HG03558 (cell line): Measurements from ENCODE around the gene NXNL1.

Experiments
- ATAC-seq: cut with Tn5 transposase; IDR thresholded peaks from one replicate; pipeline ENCODE4 v1.9.1; 2021; ENCODE audit warnings: moderate number of reproducible peaks; ENCODE audit not compliant: unreplicated experiment; ENCODE audit errors: extremely low read depth

The NXNL1 gene

DNA sequence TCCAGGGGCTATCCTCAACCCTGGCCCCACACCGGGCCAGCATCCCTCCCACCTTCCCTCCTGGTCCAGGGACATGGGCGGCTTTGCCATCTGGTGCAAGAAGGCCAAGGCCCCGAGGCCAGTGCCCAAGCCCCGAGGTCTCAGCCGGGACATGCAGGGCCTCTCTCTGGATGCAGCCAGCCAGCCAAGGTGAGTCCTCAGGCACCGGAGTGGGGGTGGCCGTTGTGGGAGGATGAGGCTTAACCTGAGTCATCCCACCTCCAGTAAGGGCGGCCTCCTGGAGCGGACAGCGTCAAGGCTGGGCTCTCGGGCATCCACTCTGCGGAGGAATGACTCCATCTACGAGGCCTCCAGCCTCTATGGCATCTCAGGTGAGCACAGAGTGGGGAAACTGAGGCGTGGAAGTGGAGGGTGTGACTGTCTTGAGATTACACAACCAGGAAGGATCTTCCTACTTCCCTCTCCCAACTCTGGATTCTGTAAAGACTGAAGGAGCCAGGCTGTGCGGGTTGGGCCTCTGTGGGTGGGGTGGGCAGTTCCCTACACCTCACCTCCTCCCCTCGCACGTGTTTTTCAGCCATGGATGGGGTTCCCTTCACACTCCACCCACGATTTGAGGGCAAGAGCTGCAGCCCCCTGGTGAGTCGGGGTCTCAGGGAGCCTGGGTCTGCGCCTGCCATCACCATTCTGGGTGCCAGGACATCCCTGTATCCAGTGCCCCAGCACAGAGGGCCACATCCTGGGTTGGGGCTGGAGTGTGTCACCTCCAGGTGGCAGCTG lies 37.1 kb downstream of the NXNL1 start:
- no peak for ATAC-seq

GRCh38 chr19:17421942-17422341 lies 38.8 kb downstream of the NXNL1 start:
- ATAC-seq: no peak

- no peak for ATAC-seq
Measured at GRCh38 chr19:17420475-17420924, 40.2 kb downstream of the NXNL1 start.

DNA sequence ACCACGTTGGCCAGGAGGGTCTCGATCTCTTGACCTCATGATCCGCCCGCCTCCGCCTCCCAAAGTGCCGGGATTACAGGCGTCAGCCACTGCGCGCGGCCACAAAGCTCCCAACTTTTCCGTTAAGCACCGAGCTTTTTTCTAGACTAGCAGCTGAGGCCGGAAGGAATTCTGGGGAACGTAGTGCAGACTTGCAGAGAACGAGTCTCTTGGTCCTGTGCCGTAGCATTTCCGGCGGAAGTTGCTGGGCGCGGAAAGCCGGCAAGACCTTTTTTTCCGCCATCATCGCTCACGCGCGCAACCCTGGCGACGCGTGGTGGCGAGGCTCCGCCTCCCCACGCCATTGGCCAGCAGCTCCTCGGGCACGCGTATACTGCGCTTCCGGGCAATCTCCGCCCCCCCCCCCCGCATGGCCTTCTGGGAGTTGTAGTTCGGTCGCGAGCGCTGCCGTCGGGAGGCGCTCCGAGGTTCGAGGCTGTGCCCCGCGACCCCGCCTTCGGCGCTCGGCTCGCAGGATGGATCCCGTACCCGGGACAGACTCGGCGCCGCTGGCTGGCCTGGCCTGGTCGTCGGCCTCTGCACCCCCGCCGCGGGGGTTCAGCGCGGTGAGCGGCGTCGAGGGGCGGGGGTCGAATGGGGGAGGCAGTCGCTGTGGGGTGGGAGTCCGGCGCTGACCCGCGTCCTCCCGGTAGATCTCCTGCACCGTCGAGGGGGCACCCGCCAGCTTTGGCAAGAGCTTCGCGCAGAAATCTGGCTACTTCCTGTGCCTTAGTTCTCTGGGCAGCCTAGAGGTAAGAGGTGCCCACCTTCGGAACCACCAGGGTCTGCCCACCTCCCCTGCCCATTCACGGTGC lies 40.9 kb downstream of the NXNL1 start, which contains the start of gene MVB12A:
TSS of gene MVB12A (plus strand) at position 427 of the 854 bp plus-strand sequence. CDS start at position 516, 89 bp downstream.
- peak; percentile 46 for ATAC-seq

- ATAC-seq: no peak
Measured at GRCh38 chr19:17419154-17419620, 41.5 kb downstream of the NXNL1 start.

GRCh38 chr19:17418710-17419109 lies 42.0 kb downstream of the NXNL1 start:
- ATAC-seq: no peak

DNA sequence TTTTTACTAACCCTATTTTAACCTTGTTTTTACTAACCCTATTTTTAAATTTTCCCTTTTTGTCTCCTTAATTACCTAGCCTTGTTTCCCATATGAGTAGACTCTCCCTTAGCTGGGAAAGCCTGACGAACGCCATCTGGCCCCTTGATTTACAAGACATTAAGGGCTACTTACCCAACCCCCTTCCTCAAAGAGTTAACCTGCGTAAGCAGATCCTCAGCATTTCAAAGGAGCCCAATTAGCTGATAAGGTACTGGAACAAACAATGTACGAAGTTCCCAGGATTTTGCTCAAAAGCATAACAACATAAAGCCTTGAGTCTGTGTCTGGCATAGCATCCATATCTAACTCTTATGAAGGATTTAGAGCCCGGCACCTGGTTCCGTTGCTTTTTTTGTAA lies 45.6 kb downstream of the NXNL1 start:
- no peak for ATAC-seq

DNA sequence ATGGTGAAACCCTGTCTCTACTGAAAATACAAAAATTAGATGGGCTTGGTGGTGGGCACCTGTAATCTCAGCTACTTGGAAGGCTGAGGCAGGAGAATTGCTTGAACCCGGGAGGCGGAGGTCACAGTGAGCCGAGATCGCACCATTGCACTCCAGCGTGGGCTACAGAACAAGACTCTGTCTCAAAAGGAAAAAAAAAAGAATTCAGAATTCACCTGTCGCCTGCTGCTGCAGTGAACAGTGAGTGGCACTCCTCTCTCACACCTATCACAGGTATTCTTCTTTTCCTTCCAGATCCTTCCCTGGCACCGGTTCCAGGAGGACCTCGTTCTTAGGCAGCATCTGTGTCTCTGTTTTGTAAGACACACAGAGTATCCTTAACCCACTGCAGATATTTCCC lies 46.6 kb downstream of the NXNL1 start:
- ATAC-seq: no peak

- no peak for ATAC-seq
Measured at GRCh38 chr19:17411801-17412200, 48.9 kb downstream of the NXNL1 start.

DNA sequence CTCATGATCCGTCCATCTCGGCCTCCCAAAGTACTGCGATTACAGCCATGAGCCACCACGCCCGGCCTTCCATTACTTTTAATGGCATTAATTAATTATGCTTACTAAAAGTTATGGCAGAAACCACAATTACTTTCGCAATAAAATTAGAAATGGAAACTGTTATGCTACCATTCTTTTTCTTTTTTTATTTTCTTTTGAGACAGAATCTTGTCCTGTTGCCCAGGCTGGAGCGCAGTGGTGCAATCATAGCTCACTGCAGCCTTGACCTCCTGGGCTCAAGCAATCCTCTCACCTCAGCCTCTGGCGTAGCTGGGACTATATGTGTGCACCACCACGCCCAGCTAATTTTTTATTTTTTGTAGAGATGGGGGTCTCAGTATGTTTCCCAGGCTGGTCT lies 50.7 kb downstream of the NXNL1 start:
- ATAC-seq: no peak

DNA sequence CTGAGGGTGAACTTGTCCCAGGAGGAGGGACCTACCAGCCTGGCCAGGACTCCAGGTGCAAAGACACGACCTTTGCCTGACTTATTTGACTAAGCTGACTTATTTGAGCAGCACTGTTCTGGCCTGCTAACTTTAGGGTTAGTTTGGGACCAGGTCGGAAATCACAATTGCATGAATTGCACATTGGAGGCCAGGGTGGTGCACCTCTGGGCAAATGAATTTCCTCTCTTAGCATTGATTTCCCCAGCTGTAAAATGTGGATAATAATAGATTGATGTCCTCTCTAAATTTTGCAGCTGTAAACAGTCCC lies 53.9 kb downstream of the NXNL1 start:
- ATAC-seq: no peak

- no peak for ATAC-seq
Measured at GRCh38 chr19:17406046-17406886, 54.5 kb downstream of the NXNL1 start.
